Epithelial cell of esophagus (primary cell): ENCODE measurements around the gene CAMK2N1.
A peak's percentile ranks its signal among the peaks of the same experiment; 100 is the strongest.

ENCODE experiments used
- DNase-seq: peaks from one replicate; pipeline ENCODE4 v3.0.0; 2010; ENCODE audit warnings: low read depth
- H3K4me3 ChIP-seq: 2 replicates; pipeline ENCODE4 v1.5.1; 2011; ENCODE audit warnings: mild to moderate bottlenecking, low read length, control low read depth
- TF ChIP-seq, protein P1 (sequence below): IDR thresholded peaks from 2 replicates; pipeline ENCODE4 v1.5.1; 2011; ENCODE audit warnings: low read depth, mild to moderate bottlenecking, low read length, control low read depth, inconsistent platforms; ENCODE audit not compliant: insufficient read depth; ENCODE audit errors: missing control alignments

CAMK2N1 gene

DNA sequence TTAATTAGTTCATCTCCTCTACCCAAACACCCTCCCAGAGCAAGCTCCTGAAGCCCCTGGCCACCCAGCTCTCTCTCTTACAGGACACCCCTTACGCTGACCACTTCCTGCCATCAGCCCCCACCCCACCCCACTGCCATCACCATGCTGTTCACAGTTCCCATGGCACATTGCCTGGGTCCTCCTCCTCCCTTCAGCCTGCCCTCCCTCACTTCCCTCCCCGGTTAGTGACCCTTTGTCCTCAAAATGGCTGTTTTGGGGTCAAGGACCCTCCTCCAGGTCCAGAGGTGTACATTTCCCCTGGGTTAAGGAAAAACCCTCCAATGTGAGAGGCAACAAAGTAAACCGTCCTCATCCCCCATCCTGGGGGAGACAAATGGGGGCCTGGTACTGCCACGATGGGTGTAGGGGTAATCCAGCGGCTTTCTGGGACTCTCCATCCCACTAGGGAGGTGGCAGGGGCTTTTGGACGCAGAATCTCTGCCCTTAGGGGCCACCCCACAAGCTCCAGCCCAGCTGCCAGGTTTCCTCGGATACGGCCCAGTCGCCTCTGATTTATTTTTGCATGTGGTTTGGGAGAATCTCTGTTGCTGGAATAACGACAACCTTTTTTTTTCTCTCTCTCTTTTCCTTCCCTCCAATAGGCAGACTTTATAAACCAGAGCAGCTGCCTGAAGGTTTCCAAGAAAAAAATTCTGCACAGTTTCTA lies 8.5 kb downstream of the CAMK2N1 start:
- H3K4me3 ChIP-seq: no peak overlapping the region
- no peak for DNase-seq
- TF ChIP-seq, protein P1, sequence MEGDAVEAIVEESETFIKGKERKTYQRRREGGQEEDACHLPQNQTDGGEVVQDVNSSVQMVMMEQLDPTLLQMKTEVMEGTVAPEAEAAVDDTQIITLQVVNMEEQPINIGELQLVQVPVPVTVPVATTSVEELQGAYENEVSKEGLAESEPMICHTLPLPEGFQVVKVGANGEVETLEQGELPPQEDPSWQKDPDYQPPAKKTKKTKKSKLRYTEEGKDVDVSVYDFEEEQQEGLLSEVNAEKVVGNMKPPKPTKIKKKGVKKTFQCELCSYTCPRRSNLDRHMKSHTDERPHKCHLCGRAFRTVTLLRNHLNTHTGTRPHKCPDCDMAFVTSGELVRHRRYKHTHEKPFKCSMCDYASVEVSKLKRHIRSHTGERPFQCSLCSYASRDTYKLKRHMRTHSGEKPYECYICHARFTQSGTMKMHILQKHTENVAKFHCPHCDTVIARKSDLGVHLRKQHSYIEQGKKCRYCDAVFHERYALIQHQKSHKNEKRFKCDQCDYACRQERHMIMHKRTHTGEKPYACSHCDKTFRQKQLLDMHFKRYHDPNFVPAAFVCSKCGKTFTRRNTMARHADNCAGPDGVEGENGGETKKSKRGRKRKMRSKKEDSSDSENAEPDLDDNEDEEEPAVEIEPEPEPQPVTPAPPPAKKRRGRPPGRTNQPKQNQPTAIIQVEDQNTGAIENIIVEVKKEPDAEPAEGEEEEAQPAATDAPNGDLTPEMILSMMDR: no peak

DNA sequence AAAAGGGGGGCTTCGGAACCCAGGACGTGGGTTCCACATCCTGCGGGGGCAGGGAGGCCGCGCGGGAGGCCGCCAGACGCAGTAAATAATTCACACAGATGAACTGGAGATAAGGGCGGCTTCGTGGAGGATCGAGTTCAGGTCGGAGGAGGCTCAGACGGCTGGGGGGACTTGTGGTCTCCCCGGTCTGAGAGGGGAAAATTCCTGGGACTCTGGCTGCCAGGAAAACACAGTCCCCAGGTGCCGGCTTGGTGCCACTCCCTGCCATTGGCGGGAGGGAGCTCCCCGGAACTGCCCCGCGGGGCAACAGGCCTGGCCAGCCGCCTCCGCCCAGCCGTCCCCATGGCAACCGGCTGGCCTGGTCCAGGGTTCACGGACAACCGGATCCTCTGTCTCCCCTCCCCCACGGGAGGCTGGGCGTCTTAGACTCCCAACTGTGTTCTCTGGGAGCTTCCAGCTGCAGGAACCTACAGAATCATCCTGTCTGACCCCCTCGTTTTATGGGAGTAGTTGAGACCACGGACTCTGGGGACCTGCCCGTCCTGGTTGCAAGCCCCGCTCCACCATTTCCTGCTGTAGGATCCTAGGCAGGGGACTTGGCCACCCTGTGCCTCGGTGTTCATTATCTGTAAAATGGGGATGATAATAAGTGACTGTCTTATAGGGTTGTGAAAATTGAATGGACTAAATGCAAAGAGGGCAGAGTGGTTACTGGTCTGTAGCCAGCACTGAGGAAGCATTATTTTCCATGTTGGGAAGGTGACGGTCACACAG lies 9.6 kb downstream of the CAMK2N1 start:
- TF ChIP-seq, protein P1: no peak
- H3K4me3 ChIP-seq: no peak overlapping the region
- DNase-seq: no peak

DNA sequence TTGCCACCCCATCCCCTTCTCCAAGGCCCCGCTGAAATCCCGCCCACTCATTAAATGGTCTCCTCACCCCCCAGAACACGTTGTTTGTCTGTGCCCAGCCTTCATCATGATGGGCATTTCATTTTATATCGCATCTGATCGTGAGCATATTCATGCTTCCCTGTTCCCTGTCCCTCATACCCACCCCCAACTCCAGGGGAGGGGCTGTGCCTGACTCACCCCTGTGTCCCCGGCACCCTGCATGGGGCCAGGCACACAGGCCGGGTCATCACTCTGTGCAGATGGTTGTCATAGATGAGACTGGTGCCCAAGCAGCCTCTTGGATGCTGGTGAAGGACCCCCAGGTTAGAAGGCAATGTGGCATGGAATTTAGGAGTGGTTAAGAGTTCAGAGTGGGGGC lies 11.0 kb downstream of the CAMK2N1 start:
- no peak overlapping the region for H3K4me3 ChIP-seq
- TF ChIP-seq, protein P1: no peak
- DNase-seq: no peak

DNA sequence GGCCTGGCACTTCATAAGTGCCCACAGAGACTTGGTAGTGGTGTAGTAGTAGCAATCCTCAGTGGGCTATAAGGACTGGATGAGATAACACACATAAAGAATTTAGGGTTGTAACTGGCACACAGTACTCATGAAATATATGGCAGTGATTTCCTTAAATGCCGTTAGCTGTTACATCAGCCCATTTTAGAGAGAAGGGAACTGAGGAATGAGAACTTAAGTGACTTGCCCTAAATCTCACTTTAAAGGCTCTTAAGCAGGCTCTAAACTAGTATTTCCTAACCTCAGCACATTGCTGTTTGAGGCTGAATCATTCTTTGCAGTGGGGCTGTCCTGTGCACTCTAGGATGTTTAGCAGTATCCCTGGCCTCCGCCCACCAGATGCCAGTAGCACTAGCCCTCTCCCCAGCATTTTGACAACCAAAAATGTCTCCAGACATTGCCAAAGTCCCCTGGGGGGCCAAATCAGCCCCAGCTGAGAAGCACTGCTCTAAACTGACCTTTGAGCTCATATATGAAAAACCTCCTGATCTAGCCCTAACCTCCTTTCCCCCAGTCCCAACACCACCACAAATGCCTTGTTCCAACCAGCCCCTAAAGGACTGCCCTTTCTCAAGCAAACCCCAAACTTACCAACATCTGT lies 11.6 kb downstream of the CAMK2N1 start:
- peak; percentile 19 for DNase-seq
- H3K4me3 ChIP-seq: no peak overlapping the region
- TF ChIP-seq, protein P1: no peak

DNA sequence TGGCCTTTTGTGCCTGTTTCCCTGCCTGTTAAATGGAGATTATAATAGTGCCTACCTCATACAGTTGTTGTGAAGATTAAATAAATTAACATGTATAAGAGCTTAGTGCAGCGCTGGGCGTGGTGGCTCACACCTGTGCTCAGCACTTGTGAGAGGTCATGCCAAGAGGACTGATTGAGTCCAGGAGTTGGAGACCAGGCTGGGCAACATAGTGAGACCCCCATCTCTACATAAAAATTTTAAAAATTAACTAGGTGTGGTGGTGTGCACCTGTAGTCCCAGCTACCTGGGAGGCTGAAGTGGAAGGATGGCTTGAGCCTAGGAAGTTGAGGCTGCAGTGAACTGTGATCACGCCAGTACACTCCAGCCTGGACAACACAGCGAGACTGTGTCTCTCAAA lies 12.1 kb downstream of the CAMK2N1 start:
- TF ChIP-seq, protein P1: no peak
- H3K4me3 ChIP-seq: no peak overlapping the region
- DNase-seq: no peak

DNA sequence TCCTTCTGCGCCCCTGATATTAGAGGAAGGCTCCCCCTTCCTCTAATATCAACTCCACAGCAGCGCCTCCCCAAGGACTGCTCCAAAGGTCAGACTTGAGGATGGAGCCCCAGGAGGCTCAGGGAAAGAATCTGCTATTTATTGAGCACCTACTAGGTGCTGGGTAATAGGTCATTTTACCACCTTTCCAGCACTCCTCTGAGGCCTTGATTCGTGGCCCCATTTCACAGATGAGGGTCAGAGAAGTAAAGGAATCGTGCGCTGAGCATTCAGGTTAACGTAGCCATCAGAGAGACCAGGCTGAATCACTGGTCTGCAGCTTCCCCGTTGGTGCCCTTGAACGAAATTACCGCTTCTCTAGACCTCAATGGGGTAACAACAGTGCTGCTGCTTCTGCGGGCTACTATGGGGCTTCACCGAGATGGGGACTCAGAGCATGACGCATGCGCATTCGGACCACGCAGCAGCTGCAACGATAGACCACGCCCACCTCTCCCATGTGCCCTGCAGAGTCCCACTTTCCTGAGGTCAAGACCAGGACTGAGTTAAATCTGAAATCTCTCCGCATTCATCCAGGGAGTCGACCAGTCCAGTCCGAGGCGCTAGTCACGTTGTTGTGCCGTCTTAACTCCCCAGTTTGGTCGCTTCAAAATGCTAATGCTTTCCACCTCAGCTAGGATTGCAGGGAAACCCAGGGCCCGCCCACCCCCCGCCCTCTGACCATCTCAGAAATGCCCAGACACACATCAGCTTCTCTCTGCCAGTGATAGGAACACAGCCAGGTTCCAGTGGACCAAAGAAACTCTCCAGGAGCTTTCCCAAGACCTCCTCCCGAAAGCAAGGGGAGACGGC lies 12.9 kb downstream of the CAMK2N1 start:
- DNase-seq: peak; percentile 35
- no peak overlapping the region for H3K4me3 ChIP-seq

More for the DNA sequence above, 12.9 kb downstream of the CAMK2N1 start:
- TF ChIP-seq, protein P1: no peak
